SH-SY5Y (cell line): ENCODE data around the gene DTX4.

Experiments
- GATA2 ChIP-seq: IDR thresholded peaks from 2 replicates; pipeline ENCODE4 v1.6.1; 2011; ENCODE audit warnings: mild to moderate bottlenecking, low read depth, low read length
- GATA3 ChIP-seq: IDR thresholded peaks from 2 replicates; pipeline ENCODE4 v1.6.1; 2011; ENCODE audit warnings: low read depth, mild to moderate bottlenecking, low read length, moderate library complexity

- no peak for TF ChIP-seq GATA3
- no peak for TF ChIP-seq GATA2
Observed at GRCh38 chr11:59135648-59136461, 36.1 kb upstream of the DTX4 start.
